HG03565 (cell line): ENCODE results near the gene RIMKLA.
A peak's percentile ranks its signal among the peaks of the same experiment; 100 is the strongest.

Experiments
- ATAC-seq: cut with Tn5 transposase; IDR thresholded peaks from one replicate; pipeline ENCODE4 v1.9.1; 2021; ENCODE audit warnings: mild to moderate bottlenecking, moderate library complexity; ENCODE audit not compliant: unreplicated experiment

Gene RIMKLA

DNA sequence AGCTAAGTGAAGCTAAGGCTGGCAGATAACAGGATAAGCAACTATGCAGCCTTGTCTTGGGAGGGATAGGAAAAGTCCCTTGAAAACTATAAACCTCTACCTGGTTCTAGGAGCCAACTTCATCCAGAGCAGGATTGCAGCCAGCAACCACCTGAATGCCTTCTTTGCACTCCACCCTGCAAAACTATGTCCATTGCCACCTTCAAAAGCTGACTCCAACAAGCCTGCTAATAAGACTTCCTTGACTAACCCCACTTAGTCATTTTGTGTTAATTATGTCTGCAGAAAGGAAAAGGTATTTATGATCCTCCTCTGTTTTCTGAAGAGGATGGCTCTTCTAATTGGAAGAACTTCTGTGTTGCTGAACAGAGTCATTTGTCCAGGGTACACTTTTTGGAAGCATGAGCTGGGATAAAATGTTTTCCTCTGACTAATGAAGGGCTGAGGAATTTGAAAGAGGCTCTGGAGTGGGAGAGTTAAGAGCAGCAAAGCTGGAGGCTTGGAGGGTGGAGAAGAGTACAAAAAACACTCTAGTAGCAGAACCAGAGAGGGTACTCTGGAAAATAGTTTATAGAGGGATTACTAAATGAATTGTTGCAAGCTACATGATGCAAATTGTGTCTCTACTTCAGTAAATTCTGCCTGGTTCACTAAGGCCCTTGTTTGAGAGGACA, 9.6 kb upstream of the RIMKLA start:
- no peak for ATAC-seq

DNA sequence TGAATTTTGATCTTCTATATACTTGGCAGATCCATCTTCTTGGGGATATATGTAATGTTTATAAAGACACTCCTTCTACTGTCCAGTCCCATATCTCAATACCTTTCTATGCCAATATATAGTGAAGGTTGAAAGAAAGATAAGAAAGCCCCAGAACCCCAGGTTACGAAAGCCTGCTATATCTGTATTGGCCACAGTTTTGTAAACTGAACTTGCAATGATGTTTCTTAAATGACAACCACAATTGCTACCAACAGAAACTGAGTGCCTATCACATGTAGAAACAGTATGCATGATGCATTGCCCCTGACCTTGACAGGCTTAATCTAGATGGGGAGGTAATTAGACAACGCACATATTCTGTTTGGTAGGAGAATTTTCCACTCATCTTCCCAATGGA, 7.8 kb upstream of the RIMKLA start:
- no peak for ATAC-seq

- ATAC-seq = peak; percentile 23
Observed at GRCh38 chr1:42379794-42380585, 602 bp upstream of the RIMKLA start.

DNA sequence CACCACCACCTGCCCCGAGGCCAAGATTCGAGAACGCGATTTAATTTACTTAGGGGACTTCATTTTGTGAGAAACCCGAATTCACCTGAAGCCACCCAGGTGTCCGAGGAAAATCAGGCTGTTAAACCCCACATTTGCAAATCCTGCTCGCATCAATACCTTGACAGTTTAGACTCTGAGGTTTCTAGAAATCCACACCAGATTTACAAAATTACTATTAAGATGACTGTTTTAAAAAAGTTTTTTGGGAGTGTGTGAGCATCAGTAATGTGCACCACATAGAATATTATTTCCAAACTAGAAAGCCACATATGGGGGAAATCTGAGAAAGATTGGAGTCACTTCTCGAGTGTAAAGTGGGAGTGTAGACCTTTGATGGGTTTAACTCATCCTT, 685 bp downstream of the RIMKLA start:
- no peak for ATAC-seq

DNA sequence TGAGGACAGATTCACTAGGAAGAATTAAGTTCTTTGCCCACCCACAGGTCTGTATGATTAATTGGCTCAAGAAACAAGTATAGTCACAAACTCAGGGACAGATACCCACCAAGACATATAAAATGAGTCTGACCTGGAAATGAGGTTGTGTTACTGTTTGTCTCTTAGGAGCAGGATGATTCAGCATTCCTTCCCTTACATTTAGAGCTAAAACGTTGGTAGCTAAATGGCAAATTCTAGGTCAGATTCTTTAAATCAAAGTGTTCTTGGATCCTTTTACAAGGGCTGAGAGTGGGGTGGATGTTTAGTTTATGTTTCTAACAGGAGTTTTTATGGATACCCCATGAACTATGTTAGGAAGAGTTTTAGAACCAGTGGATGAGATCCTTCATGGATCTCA, 4.7 kb downstream of the RIMKLA start:
- no peak for ATAC-seq

DNA sequence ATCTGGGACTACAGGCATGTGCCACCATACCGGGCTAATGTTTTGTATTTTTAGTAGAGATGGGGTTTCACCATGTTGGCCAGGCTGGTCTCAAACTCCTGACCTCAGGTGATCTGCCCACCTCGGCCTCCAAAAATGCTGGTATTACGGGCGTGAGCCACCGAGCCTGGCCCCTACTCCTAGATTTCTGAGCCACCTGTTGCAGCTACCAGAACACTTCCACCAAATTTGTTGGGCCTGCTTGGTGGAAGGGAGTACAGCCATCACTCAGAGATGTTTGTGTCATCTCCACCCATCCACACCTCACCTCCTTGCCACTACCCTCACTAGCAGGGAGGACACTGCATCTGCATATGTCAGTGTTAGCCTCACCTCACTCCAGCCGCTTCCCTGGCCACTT, 5.5 kb downstream of the RIMKLA start:
- no peak for ATAC-seq

DNA sequence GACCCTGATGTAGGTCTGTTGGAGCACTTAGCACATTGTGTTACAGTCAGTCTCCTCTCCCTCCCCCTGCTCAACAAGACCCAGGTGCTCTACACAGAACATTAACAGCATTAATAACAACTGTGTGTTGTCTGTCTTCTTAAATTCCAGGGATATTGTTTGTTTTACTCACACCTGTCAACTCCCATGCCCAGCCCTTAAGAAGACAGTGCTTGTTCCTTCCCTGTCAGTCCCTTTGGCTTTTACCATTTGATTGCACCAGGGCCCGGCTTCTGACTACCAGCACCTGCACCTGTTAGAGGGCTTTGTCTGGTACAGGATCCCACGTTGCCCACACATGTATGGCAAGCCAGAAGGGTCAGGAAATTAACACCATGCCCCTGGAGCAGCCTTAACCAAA, 11.7 kb downstream of the RIMKLA start:
- ATAC-seq = no peak

GRCh38 chr1:42392967-42393848, 12.6 kb downstream of the RIMKLA start:
- no peak for ATAC-seq

- no peak for ATAC-seq
Observed at GRCh38 chr1:42399315-42400100, 18.9 kb downstream of the RIMKLA start.

GRCh38 chr1:42403880-42404400, 23.3 kb downstream of the RIMKLA start:
- no peak for ATAC-seq

- ATAC-seq = no peak
Observed at GRCh38 chr1:42414551-42415496, 34.2 kb downstream of the RIMKLA start.

DNA sequence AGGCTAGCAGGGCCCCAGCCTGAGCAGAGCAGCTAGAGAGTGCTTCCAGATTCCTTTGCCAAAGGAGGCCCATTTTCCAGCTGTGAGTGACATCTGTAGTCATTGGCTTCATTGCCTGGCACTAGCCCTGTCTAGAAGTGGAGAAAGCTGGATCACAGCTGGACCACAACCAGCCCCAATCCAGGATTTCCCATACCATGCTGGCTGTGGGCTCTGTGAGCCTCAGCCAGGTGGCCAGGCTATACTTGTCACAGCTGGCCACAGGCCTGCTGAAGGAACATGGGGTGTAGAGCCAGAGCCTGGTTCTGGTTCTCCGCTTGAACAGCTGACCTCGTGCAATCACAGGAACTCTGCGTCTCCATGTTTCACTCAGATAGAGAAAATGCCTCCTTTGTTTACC, 36.6 kb downstream of the RIMKLA start:
- ATAC-seq = no peak

- no peak for ATAC-seq
Observed at GRCh38 chr1:42418516-42418915, 37.9 kb downstream of the RIMKLA start.

DNA sequence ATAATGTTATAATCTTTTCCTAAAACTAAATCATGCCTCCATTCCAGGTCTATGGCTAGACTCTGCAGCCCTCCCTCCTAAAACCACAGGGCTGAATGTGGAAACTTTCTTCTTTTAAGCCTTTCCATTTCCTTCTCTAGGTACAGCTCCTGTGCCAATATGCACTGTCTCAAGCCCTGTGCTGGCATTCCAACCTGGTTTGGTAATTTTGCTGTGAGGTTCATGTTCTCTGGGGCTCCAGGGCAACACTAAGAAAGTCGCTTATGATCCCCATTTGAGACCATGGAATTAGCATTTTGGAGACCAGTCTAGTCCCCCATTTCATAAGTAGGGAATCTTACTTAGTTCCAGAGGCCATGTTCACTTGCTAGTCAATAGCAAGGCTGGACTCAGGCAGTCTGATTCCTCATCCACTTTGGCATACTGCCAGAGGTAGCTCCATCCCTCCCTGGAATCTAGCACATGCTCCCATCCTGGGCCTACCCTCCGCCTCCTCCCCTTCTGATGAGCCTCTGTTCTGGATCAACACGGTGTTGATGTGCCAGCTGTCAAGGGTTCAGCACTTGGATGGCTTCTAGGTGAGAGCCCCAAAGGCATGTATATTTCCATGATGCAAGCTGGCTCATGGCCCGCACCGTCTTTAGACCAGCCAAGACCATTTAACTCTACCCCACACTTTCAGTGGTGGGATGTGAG, 38.7 kb downstream of the RIMKLA start:
- no peak for ATAC-seq

DNA sequence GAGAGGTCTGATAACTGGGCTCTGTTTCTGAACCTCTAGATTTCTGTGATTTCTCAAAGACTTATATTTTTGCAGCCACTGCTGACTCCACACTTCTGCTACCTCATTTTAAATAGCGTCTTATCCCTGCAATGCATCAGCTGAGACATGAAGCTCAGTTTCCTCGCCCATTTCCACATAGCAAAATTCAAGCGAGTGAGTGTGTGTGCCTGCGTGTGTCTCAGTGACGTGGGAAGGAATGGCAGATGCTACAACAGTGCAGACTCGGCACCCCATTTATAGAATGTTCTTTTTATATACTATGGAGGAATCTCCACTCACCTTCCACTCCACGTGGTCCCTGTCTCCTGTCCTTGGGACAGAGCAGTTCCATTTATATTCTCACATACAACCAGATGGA, 39.5 kb downstream of the RIMKLA start:
- no peak for ATAC-seq

GRCh38 chr1:42420911-42421585, 40.5 kb downstream of the RIMKLA start:
- no peak for ATAC-seq

DNA sequence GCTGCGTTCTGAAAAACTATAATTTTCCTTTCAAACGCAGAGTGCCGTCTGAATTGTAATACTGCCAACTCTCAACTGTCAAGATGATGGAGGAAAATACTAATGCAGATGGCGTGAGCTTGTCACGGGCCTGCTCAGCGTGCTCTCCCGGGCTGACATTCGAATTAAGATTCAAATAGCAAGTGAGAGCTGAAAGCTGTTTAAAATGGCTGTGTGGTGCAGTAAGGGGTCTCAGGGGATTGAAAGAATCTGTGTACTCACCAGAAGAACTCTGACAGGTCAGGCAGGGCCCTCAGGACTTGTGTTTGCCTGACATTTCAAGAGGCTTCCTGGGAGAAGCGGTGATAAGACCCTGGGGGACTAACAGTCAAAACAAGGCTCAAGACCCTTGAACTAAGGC, 42.1 kb downstream of the RIMKLA start:
- ATAC-seq = no peak

- no peak for ATAC-seq
Observed at GRCh38 chr1:42423681-42424080, 43.1 kb downstream of the RIMKLA start.
